DOHH2 (cell line): ENCODE measurements around the gene TBC1D22A.

Source experiments
- H3F3A ChIP-seq: fragments of 200-600 bp; sonication (generic), shearing (Covaris generic); 2 replicates; pipeline ENCODE4 v1.6.0; 2016; ENCODE audit warnings: antibody characterized with exemption, mild to moderate bottlenecking; ENCODE audit not compliant: control insufficient read depth, insufficient read depth
- H3K27ac ChIP-seq: fragments of 200-600 bp; sonication (generic); 2 replicates; pipeline ENCODE4 v1.5.1; 2014; ENCODE audit warnings: low read depth, mild to moderate bottlenecking, low read length, moderate library complexity
- H3K27me3 ChIP-seq: fragments of 200-600 bp; sonication (generic); 2 replicates; pipeline ENCODE4 v1.6.1; 2014; ENCODE audit warnings: mild to moderate bottlenecking, low read length, mixed read lengths; ENCODE audit not compliant: control insufficient read depth
- H3K36me3 ChIP-seq: fragments of 200-600 bp; sonication (generic); 2 replicates; pipeline ENCODE4 v1.6.1; 2014; ENCODE audit warnings: mild to moderate bottlenecking, low read length, moderate library complexity, mixed read lengths; ENCODE audit not compliant: control insufficient read depth
- H3K4me1 ChIP-seq: fragments of 200-600 bp; sonication (generic); 2 replicates; pipeline ENCODE4 v1.6.1; 2014; ENCODE audit warnings: mild to moderate bottlenecking, low read length, mixed read lengths; ENCODE audit not compliant: control insufficient read depth
- H3K4me2 ChIP-seq: fragments of 200-600 bp; sonication (generic); 2 replicates; pipeline ENCODE4 v1.6.0; 2014; ENCODE audit warnings: mild to moderate bottlenecking, low read length, moderate library complexity
- H3K4me3 ChIP-seq: fragments of 200-600 bp; sonication (generic); 2 replicates; pipeline ENCODE4 v1.5.1; 2014; ENCODE audit warnings: mild to moderate bottlenecking, low read length, mixed read lengths
- H3K79me2 ChIP-seq: fragments of 200-600 bp; sonication (generic); 2 replicates; pipeline ENCODE4 v1.6.1; 2014; ENCODE audit warnings: mild to moderate bottlenecking, low read length, mixed read lengths; ENCODE audit not compliant: control insufficient read depth
- H3K9me2 ChIP-seq: fragments of 200-600 bp; sonication (generic); replicated peaks from 2 replicates; pipeline ENCODE4 v1.6.1; 2014; ENCODE audit warnings: mild to moderate bottlenecking, low read length, mixed read lengths; ENCODE audit not compliant: control insufficient read depth
- H3K9me3 ChIP-seq: fragments of 200-600 bp; sonication (generic); 2 replicates; pipeline ENCODE4 v1.6.1; 2014; ENCODE audit warnings: antibody characterized with exemption, low read length, mixed read lengths; ENCODE audit not compliant: control insufficient read depth, insufficient read depth
- H4K20me1 ChIP-seq: fragments of 200-600 bp; sonication (generic); 2 replicates; pipeline ENCODE4 v1.6.0; 2014; ENCODE audit warnings: low read depth, mild to moderate bottlenecking, antibody characterized with exemption, low read length, moderate library complexity; ENCODE audit not compliant: control insufficient read depth, insufficient read depth
- EZH2phosphoT487 ChIP-seq: fragments of 200-600 bp; sonication (generic); IDR thresholded peaks from 2 replicates; pipeline ENCODE4 v1.6.1; 2017; ENCODE audit warnings: borderline replicate concordance, mild to moderate bottlenecking, antibody characterized with exemption, low read length, moderate library complexity, mixed read lengths
- TF ChIP-seq, protein P1 (sequence below): fragments of 200-600 bp; sonication (generic); IDR thresholded peaks from one replicate; pipeline ENCODE4 v1.5.1; 2014; ENCODE audit warnings: antibody characterized with exemption, mild to moderate bottlenecking, low read depth, low read length; ENCODE audit not compliant: poor library complexity, severe bottlenecking

The TBC1D22A gene

DNA sequence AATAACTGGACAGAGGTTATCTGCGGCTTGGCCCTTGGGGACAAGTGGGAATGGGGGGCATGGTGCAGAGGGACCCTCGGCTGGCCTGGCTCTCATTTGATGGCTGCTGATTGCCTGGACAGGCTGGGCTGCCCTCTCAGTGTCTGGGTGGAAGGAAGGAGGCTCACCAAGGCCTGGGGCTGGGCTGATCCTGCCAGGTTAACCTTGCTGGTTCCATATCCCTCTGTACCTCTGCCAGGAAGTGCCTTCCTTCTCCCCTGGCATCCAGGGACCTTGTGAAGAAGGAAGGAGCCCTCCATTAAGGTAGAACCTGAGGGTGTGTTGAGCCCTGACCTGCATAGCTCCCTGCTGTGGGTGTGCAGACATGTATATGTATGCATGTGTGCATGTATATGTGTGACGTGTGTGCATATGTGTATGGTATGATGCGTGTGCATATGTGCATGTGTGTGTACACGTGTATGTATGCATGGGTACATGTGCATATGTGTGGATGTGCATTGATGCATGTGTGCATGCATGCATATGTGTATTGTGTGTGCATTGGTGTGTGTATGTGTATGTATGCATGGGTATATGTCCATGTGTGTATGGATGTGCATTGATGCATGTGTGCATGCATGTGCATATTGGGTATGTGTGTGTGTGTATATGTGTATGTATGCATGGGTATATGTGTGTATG, 433.9 kb downstream of the TBC1D22A start:
- no peak overlapping the region for H3K4me3 ChIP-seq
- no peaks in the 10 kb centered on the region for H3F3A ChIP-seq
- no peaks in the 10 kb centered on the region for H3K9me3 ChIP-seq
- peaks cover 6% of the 10 kb centered on the region for H3K4me1 ChIP-seq
- TF ChIP-seq, protein P1, sequence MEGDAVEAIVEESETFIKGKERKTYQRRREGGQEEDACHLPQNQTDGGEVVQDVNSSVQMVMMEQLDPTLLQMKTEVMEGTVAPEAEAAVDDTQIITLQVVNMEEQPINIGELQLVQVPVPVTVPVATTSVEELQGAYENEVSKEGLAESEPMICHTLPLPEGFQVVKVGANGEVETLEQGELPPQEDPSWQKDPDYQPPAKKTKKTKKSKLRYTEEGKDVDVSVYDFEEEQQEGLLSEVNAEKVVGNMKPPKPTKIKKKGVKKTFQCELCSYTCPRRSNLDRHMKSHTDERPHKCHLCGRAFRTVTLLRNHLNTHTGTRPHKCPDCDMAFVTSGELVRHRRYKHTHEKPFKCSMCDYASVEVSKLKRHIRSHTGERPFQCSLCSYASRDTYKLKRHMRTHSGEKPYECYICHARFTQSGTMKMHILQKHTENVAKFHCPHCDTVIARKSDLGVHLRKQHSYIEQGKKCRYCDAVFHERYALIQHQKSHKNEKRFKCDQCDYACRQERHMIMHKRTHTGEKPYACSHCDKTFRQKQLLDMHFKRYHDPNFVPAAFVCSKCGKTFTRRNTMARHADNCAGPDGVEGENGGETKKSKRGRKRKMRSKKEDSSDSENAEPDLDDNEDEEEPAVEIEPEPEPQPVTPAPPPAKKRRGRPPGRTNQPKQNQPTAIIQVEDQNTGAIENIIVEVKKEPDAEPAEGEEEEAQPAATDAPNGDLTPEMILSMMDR: no peak
- TF ChIP-seq EZH2phosphoT487: no peak
- no peaks in the 10 kb centered on the region for H3K9me2 ChIP-seq
- H3K36me3 ChIP-seq: no peaks in the 10 kb centered on the region
- H3K4me2 ChIP-seq: no peak overlapping the region
- H3K79me2 ChIP-seq: no peaks in the 10 kb centered on the region
- no peaks in the 10 kb centered on the region for H4K20me1 ChIP-seq
- no peak overlapping the region for H3K27ac ChIP-seq
- H3K27me3 ChIP-seq: no peaks in the 10 kb centered on the region

DNA sequence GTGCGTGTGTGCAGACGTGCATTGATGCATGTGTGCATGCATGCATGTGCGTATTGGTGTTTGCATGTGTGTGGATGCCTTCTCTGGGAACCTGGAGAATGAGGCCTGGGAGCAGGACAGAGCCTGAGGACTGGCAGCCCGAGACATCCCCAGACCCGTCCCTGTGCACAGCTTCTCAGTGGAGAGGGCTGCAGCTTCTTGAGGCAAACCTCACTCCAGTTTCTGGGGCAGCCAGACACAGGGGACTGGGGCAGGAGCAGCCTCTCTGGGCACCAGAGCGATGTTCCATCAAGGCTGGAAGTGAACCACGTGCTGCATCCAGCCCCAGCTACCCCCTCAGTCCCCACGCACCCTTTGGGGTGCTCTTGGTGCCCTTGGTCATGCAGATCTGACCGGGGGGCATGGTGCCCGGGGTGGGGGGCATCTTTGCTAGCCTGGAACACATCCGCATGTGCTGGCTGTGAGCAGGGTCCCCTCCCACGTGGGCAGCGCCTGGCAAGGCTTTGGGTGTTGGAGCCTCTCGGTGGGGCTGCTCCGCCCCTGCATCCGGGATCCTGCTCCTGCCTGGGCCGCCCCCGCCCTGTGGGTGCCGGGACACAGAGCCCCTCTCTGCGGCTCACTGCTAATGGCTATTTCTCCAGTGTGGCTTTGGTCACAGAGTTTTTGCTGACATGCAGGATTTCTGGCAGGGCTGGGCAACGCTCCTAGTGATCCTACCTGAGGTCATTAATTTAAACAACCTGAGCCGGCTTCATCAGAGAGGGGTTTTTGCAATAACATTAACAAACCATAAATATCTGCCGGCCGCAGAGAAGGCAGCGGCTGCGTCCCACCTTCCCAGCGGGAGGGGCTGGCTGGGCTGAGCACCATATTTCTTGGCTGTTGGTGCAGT, 434.7 kb downstream of the TBC1D22A start:
- Histone ChIP-seq H3K27me3 (no peaks in the 10 kb centered on the region), H3K4me2 (no peak overlapping the region), H3K4me3 (no peak overlapping the region), H3K9me2 (no peaks in the 10 kb centered on the region), H3F3A (no peaks in the 10 kb centered on the region), H3K9me3 (no peaks in the 10 kb centered on the region), H4K20me1 (no peaks in the 10 kb centered on the region), H3K79me2 (no peaks in the 10 kb centered on the region), H3K4me1 (peaks cover 6% of the 10 kb centered on the region), H3K27ac (no peak overlapping the region), H3K36me3 (no peaks in the 10 kb centered on the region)
- no peak for TF ChIP-seq EZH2phosphoT487
- TF ChIP-seq, protein P1: no peak

DNA sequence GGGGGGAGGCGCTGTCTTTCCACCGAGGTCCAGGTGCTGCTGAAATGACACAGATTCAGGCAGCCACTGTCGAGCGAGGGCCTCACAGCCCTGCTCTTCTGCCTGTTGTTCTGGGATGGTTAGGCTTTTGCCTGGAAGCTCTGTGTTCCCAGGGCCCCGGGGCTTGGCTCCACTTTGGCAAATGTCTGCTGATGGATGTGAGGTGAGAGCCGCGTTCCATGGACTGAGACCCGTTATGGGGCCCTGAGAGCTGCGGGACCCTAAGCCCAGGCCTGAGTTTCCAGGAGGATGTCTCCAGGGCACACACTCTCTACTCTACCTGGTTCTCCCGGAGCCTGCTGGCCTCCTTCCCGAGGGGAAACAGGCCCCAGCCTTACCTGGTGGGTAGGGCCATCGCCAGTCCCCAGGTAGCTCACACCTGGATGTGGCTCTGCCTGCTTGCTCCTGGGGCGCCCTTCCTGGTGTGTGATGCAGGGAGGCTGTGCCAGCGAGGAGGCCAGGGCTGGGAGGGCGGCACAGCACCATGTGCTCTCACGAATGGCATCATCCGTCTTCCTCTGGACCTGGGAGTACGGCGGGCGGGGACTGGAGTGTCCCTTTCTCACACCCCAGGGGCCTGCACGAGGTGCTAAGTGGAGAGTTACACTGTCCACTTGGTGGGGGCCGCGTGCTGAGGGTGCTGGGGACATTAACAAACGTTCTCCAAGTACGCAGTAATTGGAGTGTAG, 435.5 kb downstream of the TBC1D22A start:
- no peak for TF ChIP-seq EZH2phosphoT487
- TF ChIP-seq, protein P1: no peak
- Histone ChIP-seq H3K4me2 (no peak overlapping the region), H3K9me2 (no peaks in the 10 kb centered on the region), H3K27ac (no peak overlapping the region), H3K9me3 (no peaks in the 10 kb centered on the region), H3F3A (no peaks in the 10 kb centered on the region), H3K79me2 (no peaks in the 10 kb centered on the region), H3K36me3 (no peaks in the 10 kb centered on the region), H3K4me1 (peaks cover 6% of the 10 kb centered on the region), H3K4me3 (no peak overlapping the region), H4K20me1 (no peaks in the 10 kb centered on the region), H3K27me3 (no peaks in the 10 kb centered on the region)
